Measurements from ENCODE around the gene CLCN2. TPM values are rescaled to one million over a fixed set of nuclear protein-coding genes. Genes with fewer than 3 reads are reported as not detected.
A peak's percentile ranks its signal among the peaks of the same experiment; 100 is the strongest.

The CLCN2 gene
- total RNA-seq, 1 experiment from 2014 or later = 5.5 TPM

GRCh38 chr3:184298759-184299487, 62.5 kb downstream of the CLCN2 start, which contains the start of gene PSMD2:
Gene PSMD2 (plus strand): TSS chr3:184299241. CDS start chr3:184299267, 26 bp downstream.
- H3K4me3 ChIP-seq = peak within 1 kb of the TSS; percentile 99
- DNase-seq = peak; percentile 96 to 97
- no peaks in the 10 kb centered on the region for H3K9me3 ChIP-seq (replicated peaks)
- peaks cover 36% of the 10 kb centered on the region for H3K36me3 ChIP-seq
- H3K4me1 ChIP-seq = no peaks in the 10 kb centered on the region
- no peaks in the 10 kb centered on the region for H3K27me3 ChIP-seq
- peak within 1 kb of the TSS; percentile 60 for H3K27ac ChIP-seq

GRCh38 chr3:184296616-184297015, 64.8 kb downstream of the CLCN2 start:
- Histone ChIP-seq H3K27me3 (no peaks in the 10 kb centered on the region; the same call in 1 of the 2 replicates), H3K9me3 (replicated peaks) (no peaks in the 10 kb centered on the region), H3K4me3 (no peak overlapping the region), H3K36me3 (peaks cover 15% of the 10 kb centered on the region), H3K27ac (no peak overlapping the region), H3K4me1 (no peaks in the 10 kb centered on the region)
- DNase-seq = no peak

Other genes starting within 250 kb of the CLCN2 start
- gene EIF2B5, start 226.2 kb downstream of the CLCN2 start, total RNA-seq (2014; rRNA removed; shearing (Covaris generic)) = 42.6 and 43.0 TPM in 2 replicates
- gene DVL3, start 206.2 kb downstream of the CLCN2 start, total RNA-seq (2014; rRNA removed; shearing (Covaris generic)) = 38.5 and 43.7 TPM in 2 replicates
- 194 and 196 TPM in 2 replicates for gene AP2M1, start 186.8 kb downstream of the CLCN2 start, total RNA-seq (2014; rRNA removed; shearing (Covaris generic))
- 29.4 and 32.6 TPM in 2 replicates for gene ABCF3, start 175.4 kb downstream of the CLCN2 start, total RNA-seq (2014; rRNA removed; shearing (Covaris generic))
- gene VWA5B2, start 132.0 kb downstream of the CLCN2 start, total RNA-seq (2014; rRNA removed; shearing (Covaris generic)) = 0.51 and 1.0 TPM in 2 replicates
- gene ALG3, start 112.6 kb downstream of the CLCN2 start, total RNA-seq (2014; rRNA removed; shearing (Covaris generic)) = 37.0 and 38.2 TPM in 2 replicates
- 5.4 and 5.5 TPM in 2 replicates for gene EEF1AKMT4, start 111.9 kb downstream of the CLCN2 start, total RNA-seq (2014; rRNA removed; shearing (Covaris generic))
- 4.0 and 6.0 TPM in 2 replicates for gene CAMK2N2, start 100.1 kb downstream of the CLCN2 start, total RNA-seq (2014; rRNA removed; shearing (Covaris generic))
- gene ECE2, start 85.6 kb downstream of the CLCN2 start, total RNA-seq (2014; rRNA removed; shearing (Covaris generic)) = 0.08 TPM in 1 of 2 replicates, not detected in the other
- 302 TPM in 2 replicates for gene PSMD2, start 62.4 kb downstream of the CLCN2 start, total RNA-seq (2014; rRNA removed; shearing (Covaris generic))
- 304 and 312 TPM in 2 replicates for gene EIF4G1, start 47.0 kb downstream of the CLCN2 start, total RNA-seq (2014; rRNA removed; shearing (Covaris generic))
- gene FAM131A, start 24.0 kb downstream of the CLCN2 start, total RNA-seq (2014; rRNA removed; shearing (Covaris generic)) = 4.8 and 5.9 TPM in 2 replicates
- gene POLR2H, start 105 bp upstream of the CLCN2 start, total RNA-seq (2014; rRNA removed; shearing (Covaris generic)) = 86.8 and 91.6 TPM in 2 replicates
- gene THPO, start 16.6 kb upstream of the CLCN2 start, total RNA-seq (2014; rRNA removed; shearing (Covaris generic)) = 0.61 and 1.2 TPM in 2 replicates
- 8.2 and 9.0 TPM in 2 replicates for gene CHRD, start 18.4 kb upstream of the CLCN2 start, total RNA-seq (2014; rRNA removed; shearing (Covaris generic))
- gene EPHB3, start 200.2 kb upstream of the CLCN2 start, total RNA-seq (2014; rRNA removed; shearing (Covaris generic)) = 16.4 and 16.6 TPM in 2 replicates